Liver (tissue), 3 donors: ENCODE results near the gene HS1BP3.

Experiments
- EGR1 ChIP-seq, 2 donors: IDR thresholded peaks; 2 replicates each; pipeline ENCODE4 v1.6.1; 2016 to 2018; ENCODE audit warnings: antibody characterized with exemption in 2 of 2, low read depth in 2 of 2
- TAF1 ChIP-seq: conservative IDR thresholded peaks from 2 replicates; pipeline ENCODE4 v1.6.1; 2016; ENCODE audit warnings: antibody characterized with exemption, mild to moderate bottlenecking
- TF ChIP-seq, protein P1 (sequence below): fragments of 150-350 bp; IDR thresholded peaks from 2 replicates; pipeline ENCODE4 v1.5.1; 2017; ENCODE audit warnings: improper control_type of control experiment, low read depth, low read length; ENCODE audit not compliant: missing input control
- donor health status: healthy.
- donor health status: healthy.

DNA sequence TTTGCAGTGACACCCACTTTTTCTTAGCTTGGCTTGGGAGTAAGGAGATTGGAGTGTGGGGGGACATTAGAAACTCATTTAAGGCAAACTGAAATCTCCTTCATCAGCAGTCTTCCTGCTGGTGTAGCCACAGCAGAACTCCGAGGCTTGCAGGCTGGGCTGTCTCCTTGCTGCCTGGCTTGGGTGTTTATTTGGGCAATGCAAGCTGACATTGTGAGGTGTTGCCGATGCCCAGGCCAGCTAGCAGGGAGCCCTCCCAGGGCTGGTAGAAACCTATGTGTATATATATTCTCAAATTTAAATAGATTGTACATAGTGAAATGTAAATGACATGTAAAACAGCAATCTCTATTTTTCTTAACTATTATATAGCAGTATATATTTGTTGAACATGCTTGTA is 27.9 kb upstream of the HS1BP3 start:
- TF ChIP-seq, protein P1, sequence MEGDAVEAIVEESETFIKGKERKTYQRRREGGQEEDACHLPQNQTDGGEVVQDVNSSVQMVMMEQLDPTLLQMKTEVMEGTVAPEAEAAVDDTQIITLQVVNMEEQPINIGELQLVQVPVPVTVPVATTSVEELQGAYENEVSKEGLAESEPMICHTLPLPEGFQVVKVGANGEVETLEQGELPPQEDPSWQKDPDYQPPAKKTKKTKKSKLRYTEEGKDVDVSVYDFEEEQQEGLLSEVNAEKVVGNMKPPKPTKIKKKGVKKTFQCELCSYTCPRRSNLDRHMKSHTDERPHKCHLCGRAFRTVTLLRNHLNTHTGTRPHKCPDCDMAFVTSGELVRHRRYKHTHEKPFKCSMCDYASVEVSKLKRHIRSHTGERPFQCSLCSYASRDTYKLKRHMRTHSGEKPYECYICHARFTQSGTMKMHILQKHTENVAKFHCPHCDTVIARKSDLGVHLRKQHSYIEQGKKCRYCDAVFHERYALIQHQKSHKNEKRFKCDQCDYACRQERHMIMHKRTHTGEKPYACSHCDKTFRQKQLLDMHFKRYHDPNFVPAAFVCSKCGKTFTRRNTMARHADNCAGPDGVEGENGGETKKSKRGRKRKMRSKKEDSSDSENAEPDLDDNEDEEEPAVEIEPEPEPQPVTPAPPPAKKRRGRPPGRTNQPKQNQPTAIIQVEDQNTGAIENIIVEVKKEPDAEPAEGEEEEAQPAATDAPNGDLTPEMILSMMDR = no peak
- TF ChIP-seq EGR1 (IDR thresholded peaks at IDR 0.05; ENCODE audit: low read depth in 2 of 2) (no peak), TAF1 (no peak)
